ENCODE data around the gene STUB1.

The STUB1 gene

GRCh38 chr16:679814-680624 is at the start of gene STUB1:
TSS of gene STUB1 (plus strand) at chr16:680410. CDS start at chr16:680526, 116 bp downstream.
- DNase-seq, result peak; percentile 45 to 56

- DNase-seq, result no peak
Observed at GRCh38 chr16:630815-631405, 49.3 kb upstream of the STUB1 start, which contains the start of gene WFIKKN1. TSS of gene WFIKKN1 (plus strand) at chr16:630985. CDS start at chr16:631254, 269 bp downstream.

GRCh38 chr16:631808-632358 is 48.3 kb upstream of the STUB1 start:
- DNase-seq, result no peak

GRCh38 chr16:632486-633335 is 47.5 kb upstream of the STUB1 start:
- no peak for DNase-seq

- no peak for DNase-seq
Observed at GRCh38 chr16:633336-634050, 46.7 kb upstream of the STUB1 start.

- no peak for DNase-seq
Observed at GRCh38 chr16:634051-634670, 46.0 kb upstream of the STUB1 start.

GRCh38 chr16:634996-635395 is 45.2 kb upstream of the STUB1 start:
- DNase-seq, result no peak

- DNase-seq, result no peak
Observed at GRCh38 chr16:635573-636205, 44.5 kb upstream of the STUB1 start.

- peak; percentile 62 to 77 for DNase-seq
Observed at GRCh38 chr16:636206-637080, 43.8 kb upstream of the STUB1 start, which contains the start of gene METTL26. TSS of gene METTL26 (minus strand) at chr16:636305. CDS start at chr16:636290, 15 bp downstream.

GRCh38 chr16:637081-638018 is 42.9 kb upstream of the STUB1 start:
- peak; percentile 24 to 37 for DNase-seq

GRCh38 chr16:638034-638543 is 42.1 kb upstream of the STUB1 start:
- no peak for DNase-seq

- DNase-seq, result no peak
Observed at GRCh38 chr16:638836-639235, 41.4 kb upstream of the STUB1 start.

- no peak for DNase-seq
Observed at GRCh38 chr16:640614-641013, 39.6 kb upstream of the STUB1 start.

GRCh38 chr16:641326-642188 is 38.7 kb upstream of the STUB1 start, which contains the start of gene MCRIP2:
TSS of gene MCRIP2 (plus strand) at chr16:641828. CDS start at chr16:641992, 164 bp downstream.
- DNase-seq, result peak; percentile 22 to 46

GRCh38 chr16:642189-643049 is 37.8 kb upstream of the STUB1 start:
- DNase-seq, result no peak

- no peak for DNase-seq
Observed at GRCh38 chr16:643050-643368, 37.2 kb upstream of the STUB1 start.

GRCh38 chr16:644556-644955 is 35.7 kb upstream of the STUB1 start:
- DNase-seq, result no peak

Measured in Kasumi-1 (cell line).